ENCODE data around the gene OBSCN.

OBSCN gene

DNA sequence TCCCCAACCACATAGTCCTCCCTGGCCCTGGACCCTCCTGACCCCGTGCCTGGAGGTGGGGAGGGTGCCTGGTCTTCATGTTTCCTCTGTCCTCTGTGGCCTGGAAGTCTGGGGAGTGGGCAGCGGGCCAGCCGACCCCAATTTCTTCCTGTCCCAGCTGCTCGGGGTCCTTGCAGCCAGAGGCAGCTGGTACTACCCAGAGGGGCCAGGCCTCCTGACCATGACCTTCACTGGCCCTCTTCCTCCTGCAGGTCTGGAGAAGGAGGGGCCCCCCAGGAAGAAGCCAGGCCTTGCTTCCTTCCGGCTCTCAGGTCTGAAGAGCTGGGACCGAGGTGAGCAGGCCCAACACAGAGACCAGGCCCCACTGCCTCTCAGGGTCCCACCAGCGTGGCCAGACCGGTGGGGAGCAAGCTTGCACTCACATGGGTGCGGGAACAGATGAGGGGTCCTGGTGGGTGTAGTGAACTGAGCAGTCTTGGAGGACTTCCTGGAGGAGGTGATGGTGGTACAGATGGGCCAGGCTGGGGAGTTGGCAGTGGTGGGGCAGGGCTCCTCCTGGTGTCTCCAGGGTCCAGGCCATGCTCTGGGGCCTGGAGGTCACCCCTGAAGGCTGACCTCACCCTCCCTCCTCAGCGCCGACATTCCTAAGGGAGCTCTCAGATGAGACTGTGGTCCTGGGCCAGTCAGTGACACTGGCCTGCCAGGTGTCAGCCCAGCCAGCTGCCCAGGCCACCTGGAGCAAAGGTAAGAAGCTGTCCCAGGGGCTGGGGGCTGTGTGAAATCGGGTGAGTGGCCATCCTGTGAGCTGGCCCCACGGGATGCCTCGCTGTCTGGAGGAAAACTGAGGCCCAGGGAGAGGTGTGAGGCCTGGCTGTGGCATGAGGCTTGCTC lies 166.1 kb downstream of the OBSCN start:
- no peak for DNase-seq

GRCh38 chr1:228374711-228375577 lies 167.1 kb downstream of the OBSCN start:
- DNase-seq: no peak

DNA sequence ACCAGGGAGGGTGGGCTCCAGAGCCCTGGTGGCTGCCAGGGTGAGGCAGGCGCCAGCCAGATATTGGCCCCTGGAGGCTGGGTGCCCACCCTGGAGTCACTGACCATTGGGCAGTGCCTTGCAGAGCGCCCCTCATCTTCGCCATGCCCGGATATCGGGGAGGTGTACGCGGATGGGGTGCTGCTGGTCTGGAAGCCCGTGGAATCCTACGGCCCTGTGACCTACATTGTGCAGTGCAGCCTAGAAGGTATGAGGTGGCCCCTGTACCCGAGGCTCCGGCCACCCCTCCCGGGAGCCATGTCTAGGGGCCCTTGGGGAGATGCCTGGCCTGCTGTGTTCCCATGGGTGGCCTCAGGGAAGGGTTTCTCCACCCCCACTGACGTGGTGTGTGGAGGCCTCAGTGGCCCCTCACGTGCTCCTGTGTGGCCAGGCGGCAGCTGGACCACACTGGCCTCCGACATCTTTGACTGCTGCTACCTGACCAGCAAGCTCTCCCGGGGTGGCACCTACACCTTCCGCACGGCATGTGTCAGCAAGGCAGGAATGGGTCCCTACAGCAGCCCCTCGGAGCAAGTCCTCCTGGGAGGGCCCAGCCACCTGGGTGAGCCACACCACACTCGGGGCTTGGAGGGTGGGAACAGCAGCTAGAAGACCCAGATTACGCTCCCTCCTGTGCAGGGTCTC lies 167.9 kb downstream of the OBSCN start:
- no peak for DNase-seq

DNA sequence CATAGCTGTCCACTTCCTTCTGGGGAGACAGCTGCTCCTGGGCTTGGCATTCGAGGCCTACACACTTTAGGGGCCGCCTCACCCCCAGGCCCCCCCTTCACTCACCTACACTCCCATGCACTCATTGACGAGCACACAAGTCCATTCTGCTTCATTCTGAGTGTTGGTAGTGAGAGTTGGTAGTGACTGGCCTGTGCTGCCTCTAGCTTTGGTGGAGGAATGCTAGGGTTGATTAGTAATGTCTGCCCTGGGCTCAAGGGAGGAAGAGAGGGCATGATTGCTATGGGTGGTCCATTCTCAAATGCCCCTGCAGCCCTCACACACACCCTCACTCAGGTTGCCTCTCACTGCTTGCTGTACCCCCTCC lies 168.4 kb downstream of the OBSCN start:
- no peak for DNase-seq

DNA sequence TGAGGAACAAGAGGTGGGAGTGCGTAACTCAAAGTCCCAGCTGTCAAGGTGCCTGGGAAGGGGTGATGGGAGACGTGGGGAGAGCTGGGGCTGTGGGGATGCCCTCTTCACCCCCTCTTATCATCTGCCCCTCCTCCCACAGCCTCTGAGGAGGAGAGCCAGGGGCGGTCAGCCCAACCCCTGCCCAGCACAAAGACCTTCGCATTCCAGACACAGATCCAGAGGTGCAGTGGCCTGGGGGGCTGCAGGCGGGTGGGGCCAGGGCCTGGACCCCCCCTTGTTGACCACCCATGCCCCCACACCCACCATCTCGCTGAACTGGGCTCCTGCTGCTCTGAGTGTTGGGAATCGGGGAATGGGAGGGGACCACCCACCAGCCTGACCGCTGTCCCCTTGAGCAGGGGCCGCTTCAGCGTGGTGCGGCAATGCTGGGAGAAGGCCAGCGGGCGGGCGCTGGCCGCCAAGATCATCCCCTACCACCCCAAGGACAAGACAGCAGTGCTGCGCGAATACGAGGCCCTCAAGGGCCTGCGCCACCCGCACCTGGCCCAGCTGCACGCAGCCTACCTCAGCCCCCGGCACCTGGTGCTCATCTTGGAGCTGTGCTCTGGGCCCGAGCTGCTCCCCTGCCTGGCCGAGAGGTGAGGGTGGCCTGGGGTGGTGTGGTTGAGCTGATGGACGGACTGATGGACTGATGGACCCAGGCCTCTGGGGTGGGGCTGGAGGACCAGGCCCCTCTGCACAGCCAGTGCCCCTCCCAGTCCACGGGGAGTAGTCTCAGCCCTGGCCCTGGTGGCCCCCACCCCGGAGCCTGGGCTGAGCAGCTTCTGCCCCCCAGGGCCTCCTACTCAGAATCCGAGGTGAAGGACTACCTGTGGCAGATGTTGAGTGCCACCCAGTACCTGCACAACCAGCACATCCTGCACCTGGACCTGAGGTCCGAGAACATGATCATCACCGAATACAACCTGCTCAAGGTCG lies 169.1 kb downstream of the OBSCN start:
- no peak for DNase-seq

GRCh38 chr1:228377664-228378089 lies 169.8 kb downstream of the OBSCN start:
- DNase-seq: no peak

DNA sequence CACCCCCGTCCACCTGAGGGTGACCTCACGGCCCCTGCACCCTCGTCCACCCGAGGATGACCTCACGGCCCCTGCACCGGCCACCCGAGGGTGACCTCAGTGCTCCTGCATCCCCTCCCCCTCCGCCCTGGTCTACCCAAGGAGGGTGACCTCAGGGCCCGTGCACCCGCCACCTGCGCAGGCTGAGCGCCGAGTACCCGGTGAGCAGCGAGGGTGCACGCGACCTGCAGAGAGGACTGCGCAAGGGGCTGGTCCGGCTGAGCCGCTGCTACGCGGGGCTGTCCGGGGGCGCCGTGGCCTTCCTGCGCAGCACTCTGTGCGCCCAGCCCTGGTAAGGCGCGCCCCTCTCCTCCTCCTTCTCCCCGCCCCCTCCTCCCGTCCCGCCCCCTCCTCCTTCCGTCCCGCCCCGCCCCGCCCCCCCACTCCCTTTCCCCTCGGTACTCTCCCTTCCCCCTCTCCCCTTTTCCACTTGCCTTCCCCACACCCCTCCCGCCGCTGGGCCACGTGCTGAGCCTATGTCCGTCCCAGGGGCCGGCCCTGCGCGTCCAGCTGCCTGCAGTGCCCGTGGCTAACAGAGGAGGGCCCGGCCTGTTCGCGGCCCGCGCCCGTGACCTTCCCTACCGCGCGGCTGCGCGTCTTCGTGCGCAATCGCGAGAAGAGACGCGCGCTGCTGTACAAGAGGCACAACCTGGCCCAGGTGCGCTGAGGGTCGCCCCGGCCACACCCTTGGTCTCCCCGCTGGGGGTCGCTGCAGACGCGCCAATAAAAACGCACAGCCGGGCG lies 170.4 kb downstream of the OBSCN start:
- DNase-seq: peak; percentile 72

GRCh38 chr1:228378873-228379460 lies 171.1 kb downstream of the OBSCN start:
- no peak for DNase-seq

DNA sequence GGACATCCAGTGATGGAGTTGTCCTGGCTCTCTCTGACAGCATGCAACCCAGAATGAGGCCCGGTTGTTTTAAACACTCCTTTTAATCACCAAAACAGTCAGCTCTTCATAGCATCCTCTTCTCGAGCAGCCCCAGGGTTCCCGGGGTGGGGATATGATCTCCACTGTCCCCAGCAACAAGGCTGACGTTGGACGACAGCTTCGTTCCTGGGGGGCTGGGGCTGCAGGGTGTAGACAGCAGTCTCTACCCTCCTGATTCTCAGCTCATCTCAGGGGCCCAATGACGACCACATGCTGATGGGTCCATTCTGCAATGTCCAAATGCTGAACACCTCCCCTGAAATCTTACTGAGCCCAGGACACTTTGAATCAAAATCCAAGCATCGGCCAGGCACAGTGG lies 171.8 kb downstream of the OBSCN start:
- no peak for DNase-seq

GRCh38 chr1:228381356-228381755 lies 173.5 kb downstream of the OBSCN start:
- no peak for DNase-seq

DNA sequence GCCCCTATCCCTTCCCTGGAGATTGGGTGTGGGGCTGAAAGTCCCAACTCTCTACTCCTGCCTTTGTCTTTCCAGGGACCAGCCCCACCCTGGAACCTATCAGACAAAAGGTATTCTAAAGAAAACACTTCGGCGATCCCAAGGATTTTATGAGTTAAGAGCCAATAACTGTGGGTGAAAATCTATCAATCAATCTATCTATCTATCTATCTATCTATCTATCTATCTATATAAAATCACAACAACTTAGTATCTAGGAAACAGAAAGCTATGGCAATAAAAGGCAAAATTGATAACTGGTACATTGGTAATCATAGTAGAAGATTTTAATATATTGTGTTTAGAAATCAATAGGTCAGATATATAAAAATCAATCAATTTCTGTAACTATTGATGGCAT lies 175.9 kb downstream of the OBSCN start:
- DNase-seq: no peak

DNA sequence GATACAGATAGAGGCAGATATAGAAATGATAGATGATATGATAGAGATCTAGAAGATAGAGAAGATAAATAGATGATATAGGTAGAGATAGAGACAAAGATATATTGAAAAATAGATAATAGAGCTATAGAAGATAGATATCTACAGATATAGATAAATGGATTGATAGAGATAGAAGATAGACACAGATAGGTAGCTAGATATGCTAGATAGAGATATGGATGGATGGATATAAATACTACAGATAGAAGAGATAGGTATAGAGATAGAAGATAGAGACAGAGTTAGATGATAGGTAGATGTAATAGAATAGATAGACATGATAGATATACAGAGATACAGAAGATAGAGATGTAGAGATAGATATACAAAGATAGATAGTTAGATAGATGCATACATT lies 177.4 kb downstream of the OBSCN start:
- DNase-seq: no peak

GRCh38 chr1:228387321-228387720 lies 179.5 kb downstream of the OBSCN start:
- DNase-seq: no peak

DNA sequence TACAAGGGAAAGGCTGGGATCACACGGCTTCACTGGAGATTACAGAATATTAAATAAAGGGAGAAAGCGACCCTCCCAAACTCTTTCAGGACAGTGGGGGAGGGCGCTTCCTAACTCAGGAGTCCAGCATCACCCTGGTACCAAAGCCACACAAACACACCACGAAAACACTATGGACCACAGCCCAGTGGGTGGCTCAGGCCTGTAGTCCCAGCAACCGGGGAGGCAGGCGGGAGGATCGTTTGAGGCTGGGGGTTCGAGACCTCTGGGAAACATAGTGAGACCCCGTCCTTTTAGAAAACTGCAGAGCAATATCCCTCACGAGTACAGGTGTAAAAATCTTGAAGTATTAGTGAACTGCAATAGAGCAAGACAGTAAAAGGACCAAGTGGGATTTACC lies 182.8 kb downstream of the OBSCN start:
- no peak for DNase-seq

- no peak for DNase-seq
Measured at GRCh38 chr1:228391411-228392020, 183.7 kb downstream of the OBSCN start.

- DNase-seq: no peak
Measured at GRCh38 chr1:228392111-228392936, 184.5 kb downstream of the OBSCN start.

DNA sequence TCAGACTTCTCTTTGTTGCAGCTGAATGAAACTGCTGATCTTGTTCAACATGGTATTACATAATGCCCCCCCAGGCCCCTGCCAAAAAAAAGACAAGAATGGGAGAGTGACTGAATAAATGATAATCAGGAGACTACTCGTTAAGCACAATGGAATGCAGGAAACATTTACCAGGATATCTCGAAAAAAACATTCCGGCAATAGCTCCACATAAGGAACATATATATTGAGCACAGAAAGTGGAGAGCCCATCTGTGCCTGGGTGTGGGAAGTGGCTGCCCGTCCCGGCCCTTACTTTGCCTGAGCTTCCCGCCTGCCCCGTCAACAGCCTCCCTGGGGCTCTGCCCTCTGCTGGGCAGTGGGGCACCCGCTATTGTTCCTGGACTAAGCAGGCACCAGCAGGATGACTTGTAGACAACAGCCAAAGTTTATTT lies 185.4 kb downstream of the OBSCN start:
- no peak for DNase-seq

GRCh38 chr1:228393811-228394570 lies 186.1 kb downstream of the OBSCN start:
- no peak for DNase-seq
